ENCODE data around the gene CD2.

Gene CD2

GRCh38 chr1:116786049-116786448, 31.8 kb downstream of the CD2 start:
- no peak for DNase-seq

GRCh38 chr1:116791727-116792126, 37.5 kb downstream of the CD2 start:
- DNase-seq: no peak

- no peak for DNase-seq
Measured at GRCh38 chr1:116793357-116793935, 39.2 kb downstream of the CD2 start.

GRCh38 chr1:116794371-116794770, 40.1 kb downstream of the CD2 start:
- no peak for DNase-seq

- DNase-seq: no peak
Measured at GRCh38 chr1:116794804-116795481, 40.7 kb downstream of the CD2 start.

GRCh38 chr1:116795482-116795829, 41.2 kb downstream of the CD2 start:
- no peak for DNase-seq

GRCh38 chr1:116804736-116805135, 50.5 kb downstream of the CD2 start:
- DNase-seq: no peak

GRCh38 chr1:116805398-116805797, 51.2 kb downstream of the CD2 start:
- no peak for DNase-seq

- no peak for DNase-seq
Measured at GRCh38 chr1:116806245-116806644, 52.0 kb downstream of the CD2 start.

GRCh38 chr1:116806671-116807070, 52.4 kb downstream of the CD2 start:
- no peak for DNase-seq

- no peak for DNase-seq
Measured at GRCh38 chr1:116807394-116808199, 53.4 kb downstream of the CD2 start.

GRCh38 chr1:116808200-116808847, 54.1 kb downstream of the CD2 start:
- DNase-seq: no peak

GRCh38 chr1:116808848-116809508, 54.7 kb downstream of the CD2 start:
- DNase-seq: no peak

GRCh38 chr1:116811321-116811720, 57.1 kb downstream of the CD2 start:
- DNase-seq: no peak

- DNase-seq: no peak
Measured at GRCh38 chr1:116814926-116815723, 60.9 kb downstream of the CD2 start.

GRCh38 chr1:116817582-116818064, 63.4 kb downstream of the CD2 start:
- DNase-seq: peak; percentile 90

All from NCI-H146 (cell line).